Ovary (tissue), 3 donors: ENCODE measurements around the gene GADD45G.

Source experiments
- CTCF ChIP-seq, 3 donors: fragments of 450-650 bp in 2 of 3; fragments of 200-600 bp in 1 of 3; IDR thresholded peaks; one replicate each; pipeline versions ENCODE4 v1.5.1 to v1.8.0; 2016 to 2022; ENCODE audit warnings: antibody characterized with exemption in 3 of 3, mild to moderate bottlenecking in 1 of 3
- POLR2A ChIP-seq: fragments of 450-650 bp; IDR thresholded peaks from one replicate; pipeline ENCODE4 v1.6.1; 2017; ENCODE audit warnings: antibody characterized with exemption, mild to moderate bottlenecking, moderate library complexity
- donor health status: DM: no; HTN: no; CAD: no.

GRCh38 chr9:89593727-89594427, 10.9 kb upstream of the GADD45G start:
- TF ChIP-seq POLR2A (no peak), CTCF (IDR thresholded peaks at IDR 0.05) (no peak)
